Neutrophil (primary cell): ENCODE data around the gene MBD3L4.
"Not testable (repeated sequence)": the region's sequence is repeated elsewhere in the genome, so short reads cannot be mapped to it uniquely, and the experiment has no call there.

Source experiments
- H3K27ac ChIP-seq: fragments of 200-600 bp; sonication (generic); 2 replicates; pipeline ENCODE4 v1.5.1; 2016; ENCODE audit warnings: mild to moderate bottlenecking, moderate library complexity
- H3K27me3 ChIP-seq: fragments of 200-600 bp; sonication (generic); 2 replicates; pipeline ENCODE4 v1.6.0; 2016; ENCODE audit warnings: mild to moderate bottlenecking
- H3K36me3 ChIP-seq: fragments of 200-600 bp; sonication (generic); 2 replicates; pipeline ENCODE4 v1.5.1; 2017
- H3K4me1 ChIP-seq, 2 experiments: fragments of 200-600 bp in 1 of 2; sonication (generic) in 1 of 2; 1 replicate in 1 of 2; 2 replicates in 1 of 2; pipeline versions ENCODE4 v1.5.1 to v1.6.1; 2013 to 2016; ENCODE audit warnings: low read depth in 1 of 2, low read length in 1 of 2, mild to moderate bottlenecking in 1 of 2, moderate library complexity in 1 of 2; ENCODE audit not compliant: control insufficient read depth in 1 of 2, insufficient read depth in 1 of 2
- H3K4me3 ChIP-seq, 2 experiments: fragments of 200-600 bp in 1 of 2; sonication (generic) in 1 of 2; 1 replicate in 1 of 2; 2 replicates in 1 of 2; pipeline ENCODE4 v1.5.1; 2013 to 2016; ENCODE audit warnings: low read depth in 1 of 2, low read length in 1 of 2, mild to moderate bottlenecking in 1 of 2, moderate library complexity in 1 of 2
- H3K9me3 ChIP-seq: fragments of 200-600 bp; sonication (generic); 2 replicates; pipeline ENCODE4 v1.5.1; 2016
- CTCF ChIP-seq: fragments of 200-600 bp; sonication (generic); IDR thresholded peaks from 2 replicates; pipeline ENCODE4 v1.5.1; 2016; ENCODE audit warnings: antibody characterized with exemption

MBD3L4 gene

GRCh38 chr19:7049021-7049420, 9.0 kb upstream of the MBD3L4 start, which contains the start of gene MBD3L2:
Gene MBD3L2, plus strand, starts transcription at chr19:7049321. Its CDS starts 53 bp downstream, at chr19:7049374.
- H3K27ac ChIP-seq, H3K4me3 ChIP-seq, H3K4me1 ChIP-seq, H3K36me3 ChIP-seq, H3K27me3 ChIP-seq, H3K9me3 ChIP-seq: not testable (repeated sequence)

- H3K4me1 ChIP-seq, H3K36me3 ChIP-seq, H3K27me3 ChIP-seq, H3K4me3 ChIP-seq, H3K9me3 ChIP-seq, H3K27ac ChIP-seq: not testable (repeated sequence)
Observed at GRCh38 chr19:7041563-7041962, 1.6 kb upstream of the MBD3L4 start.

GRCh38 chr19:7030278-7030677, 9.7 kb downstream of the MBD3L4 start, which contains the start of gene MBD3L5:
Gene MBD3L5, plus strand, starts transcription at chr19:7030578. Its CDS starts 34 bp downstream, at chr19:7030612.
- H3K4me1 ChIP-seq, H3K9me3 ChIP-seq, H3K4me3 ChIP-seq, H3K27me3 ChIP-seq, H3K36me3 ChIP-seq, H3K27ac ChIP-seq: not testable (repeated sequence)

GRCh38 chr19:7028790-7029189, 11.2 kb downstream of the MBD3L4 start:
- not testable (repeated sequence) for H3K36me3 ChIP-seq, H3K27me3 ChIP-seq, H3K4me1 ChIP-seq, H3K27ac ChIP-seq, H3K9me3 ChIP-seq, H3K4me3 ChIP-seq

- not testable (repeated sequence) for H3K27ac ChIP-seq, H3K4me1 ChIP-seq, H3K9me3 ChIP-seq, H3K4me3 ChIP-seq, H3K27me3 ChIP-seq, H3K36me3 ChIP-seq
Observed at GRCh38 chr19:7021331-7021730, 18.6 kb downstream of the MBD3L4 start, which contains the start of gene MBD3L2B. Gene MBD3L2B, minus strand, starts transcription at chr19:7021431. Its CDS starts 34 bp downstream, at chr19:7021397.

- H3K4me1 ChIP-seq = no peaks in the 10 kb centered on the region
- H3K36me3 ChIP-seq = no peaks in the 10 kb centered on the region
- no peak for TF ChIP-seq CTCF
- H3K27me3 ChIP-seq = no peaks in the 10 kb centered on the region
- no peak overlapping the region for H3K4me3 ChIP-seq
- H3K9me3 ChIP-seq = no peaks in the 10 kb centered on the region
- no peak overlapping the region for H3K27ac ChIP-seq
Observed at GRCh38 chr19:7018828-7019227, 21.2 kb downstream of the MBD3L4 start.

GRCh38 chr19:7013678-7014077, 26.3 kb downstream of the MBD3L4 start:
- H3K36me3 ChIP-seq = no peaks in the 10 kb centered on the region
- TF ChIP-seq CTCF = no peak
- peaks cover 12 to 13% of the 10 kb centered on the region in 2 experiments for H3K4me1 ChIP-seq
- H3K27me3 ChIP-seq = no peaks in the 10 kb centered on the region
- H3K9me3 ChIP-seq = no peaks in the 10 kb centered on the region
- H3K27ac ChIP-seq = no peak overlapping the region
- H3K4me3 ChIP-seq = no peak overlapping the region

- Histone ChIP-seq H3K4me3 (no peak overlapping the region), H3K4me1 (peaks cover 23 to 24% of the 10 kb centered on the region in 2 experiments), H3K27ac (no peak overlapping the region), H3K9me3 (no peaks in the 10 kb centered on the region), H3K27me3 (no peaks in the 10 kb centered on the region), H3K36me3 (no peaks in the 10 kb centered on the region)
- no peak for TF ChIP-seq CTCF
Observed at GRCh38 chr19:7010722-7011593, 29.0 kb downstream of the MBD3L4 start.
